CD4-positive, alpha-beta T cell (primary cell): ENCODE data around the gene GARIN5B. TPM values are rescaled to one million over a fixed set of nuclear protein-coding genes. Genes with fewer than 3 reads are reported as not detected.

Experiments used
- ATAC-seq: fragments of 200-7000 bp; cut with Tn5 transposase; one replicate; pipeline ENCODE4 v1.10.0; 2022; ENCODE audit warnings: mild to moderate bottlenecking; ENCODE audit not compliant: poor library complexity
- CTCF ChIA-PET: fragments of 350-600 bp; sonication (Branson Sonifier 250); formaldehyde crosslinking; loops from one replicate; lab custom pipeline; 2021; ENCODE audit warnings: antibody characterized with exemption, inconsistent platforms; lab: Charles Lee
- POLR2A ChIA-PET: fragments of 350-600 bp; sonication (Branson Sonifier 250); formaldehyde crosslinking; loops from one replicate; lab custom pipeline; 2021; ENCODE audit warnings: antibody characterized with exemption, inconsistent platforms; lab: Charles Lee
- DNase-seq, 14 experiments: peaks; one replicate each; pipeline ENCODE4 v3.0.0-alpha.2; 2013 to 2020; ENCODE audit warnings: mixed read lengths in 2 of 14
- H3K27ac ChIP-seq, 2 donors: one replicate each; pipeline versions ENCODE4 v1.5.1 to v1.7.0; 2013; ENCODE audit warnings: low read length in 2 of 2, low read depth in 1 of 2, mild to moderate bottlenecking in 1 of 2
- H3K27me3 ChIP-seq, 2 experiments: 1 replicate in 1 of 2; 2 replicates in 1 of 2; pipeline versions ENCODE4 v1.6.1 to v1.7.0; 2013; ENCODE audit warnings: low read length in 2 of 2, control low read depth in 1 of 2, mild to moderate bottlenecking in 1 of 2, moderate library complexity in 1 of 2; ENCODE audit not compliant: insufficient read depth in 2 of 2, control insufficient read depth in 1 of 2
- H3K36me3 ChIP-seq: one replicate; pipeline ENCODE4 v1.6.1; 2013; ENCODE audit warnings: low read length, control low read depth; ENCODE audit not compliant: insufficient read depth
- H3K4me1 ChIP-seq: one replicate; pipeline ENCODE4 v1.6.1; 2013; ENCODE audit warnings: low read length, control low read depth; ENCODE audit not compliant: insufficient read depth
- H3K4me3 ChIP-seq: one replicate; pipeline ENCODE4 v1.5.1; 2013; ENCODE audit warnings: mild to moderate bottlenecking, low read length, moderate library complexity
- H3K9me3 ChIP-seq, 2 experiments: 1 replicate in 1 of 2; 2 replicates in 1 of 2; pipeline versions ENCODE4 v1.6.1 to v1.7.0; 2013; ENCODE audit warnings: low read length in 2 of 2, mild to moderate bottlenecking in 2 of 2, control low read depth in 1 of 2, moderate library complexity in 1 of 2; ENCODE audit not compliant: control insufficient read depth in 1 of 2, insufficient read depth in 1 of 2
- H3K27ac Mint-ChIP-seq: one replicate; pipeline ENCODE4 v1.8.0; 2020; ENCODE audit warnings: mixed read lengths
- H3K27me3 Mint-ChIP-seq: one replicate; pipeline ENCODE4 v1.8.0; 2021; ENCODE audit warnings: mixed read lengths
- H3K36me3 Mint-ChIP-seq: one replicate; pipeline ENCODE4 v1.8.0; 2021; ENCODE audit warnings: low read depth, mixed read lengths
- H3K4me1 Mint-ChIP-seq: one replicate; pipeline ENCODE4 v1.8.0; 2021; ENCODE audit warnings: low read depth, mixed read lengths
- H3K4me3 Mint-ChIP-seq: one replicate; pipeline ENCODE4 v1.8.0; 2020; ENCODE audit warnings: mild to moderate bottlenecking, mixed read lengths
- H3K9me3 Mint-ChIP-seq: one replicate; pipeline ENCODE4 v1.8.0; 2020; ENCODE audit warnings: mixed read lengths
- CTCF ChIP-seq: fragments of 200-600 bp; IDR thresholded peaks from one replicate; pipeline ENCODE4 v1.8.0; 2022; ENCODE audit warnings: antibody characterized with exemption, mild to moderate bottlenecking
- intact Hi-C, 2 experiments: fragments of 100-400 bp; cut with DNase I in 1 of 2; cut with micrococcal nuclease in 1 of 2; formaldehyde crosslinking; loops; one replicate each; pipeline versions ENCODE4 v1.15.1 to v1.9.0; 2023 to 2025; cut with DNase I, micrococcal nuclease
- total RNA-seq, 174 experiments: library from RNA in 2 of 174; stranded (reverse) in 2 of 174; gene quantifications; one replicate each; pipeline ENCODE4 v1.2.3 and lab custom pipeline; 2021 to 2026

GARIN5B gene
- total RNA-seq, 2 experiments from 2014 or later = 0.08 TPM; not detected in 1

- peak; percentile 83 for ATAC-seq
- peak; percentile 21 to 77 (median 46) for DNase-seq
- no peaks in the 10 kb centered on the region for H3K36me3 Mint-ChIP-seq
- H3K27ac ChIP-seq = no peak overlapping the region
- peaks cover 21% of the 10 kb centered on the region for H3K4me1 ChIP-seq
- ChIA-PET POLR2A (interaction anchor here (1.0 kb wide), 1 partner anchor 34 kb away, joined by 6 read pairs; the partner anchor contains the start of gene KMT5C), CTCF (no interaction called here)
- no peak for TF ChIP-seq CTCF
- no peaks in the 10 kb centered on the region for H3K27me3 Mint-ChIP-seq
- peaks cover 0 to 7% of the 10 kb centered on the region in 2 experiments for H3K9me3 ChIP-seq
- intact Hi-C loops = loop anchor here in 1 of 2 experiments (1.0 to 10.0 kb wide), 2 partner anchors 34 to 199 kb away; partner anchors contain the start of gene KMT5C
- H3K4me1 Mint-ChIP-seq = peaks cover 14% of the 10 kb centered on the region
- no peaks in the 10 kb centered on the region for H3K36me3 ChIP-seq
- no peak overlapping the region for H3K27ac Mint-ChIP-seq
- no peaks in the 10 kb centered on the region for H3K9me3 Mint-ChIP-seq
- H3K4me3 Mint-ChIP-seq = peak overlapping the region; percentile 56
- H3K27me3 ChIP-seq = no peaks in the 10 kb centered on the region
- no peak overlapping the region for H3K4me3 ChIP-seq
Measured at GRCh38 chr19:55305491-55305890, 57.6 kb downstream of the GARIN5B start.

- intact Hi-C loops = loop anchor here (1.0 to 10.0 kb wide), 4 partner anchors 34 to 200 kb away; partner anchors contain the start of gene KMT5C (in 1 of the 2)
- Histone ChIP-seq H3K36me3 (no peaks in the 10 kb centered on the region), H3K27me3 (no peaks in the 10 kb centered on the region), H3K27ac (no peak overlapping the region), H3K4me1 (peaks cover 21% of the 10 kb centered on the region), H3K4me3 (no peak overlapping the region), H3K9me3 (peaks cover 0 to 7% of the 10 kb centered on the region in 2 experiments)
- Mint-ChIP-seq H3K4me3 (no peak overlapping the region), H3K27me3 (no peaks in the 10 kb centered on the region), H3K27ac (no peak overlapping the region), H3K9me3 (no peaks in the 10 kb centered on the region), H3K4me1 (peaks cover 14% of the 10 kb centered on the region), H3K36me3 (no peaks in the 10 kb centered on the region)
- ATAC-seq (no peak), DNase-seq (no peak)
- no peak for TF ChIP-seq CTCF
- POLR2A ChIA-PET = interaction anchor here (1.0 kb wide), 1 partner anchor 34 kb away, joined by 6 read pairs; the partner anchor contains the start of gene KMT5C
- CTCF ChIA-PET = no interaction called here
Measured at GRCh38 chr19:55304980-55305379, 58.1 kb downstream of the GARIN5B start.

Other genes with a start within 250 kb of the GARIN5B start
- 100 to 1,000 TPM; 123 to 136 TPM for gene PPP1R12C, start 245.6 kb downstream of the GARIN5B start, total RNA-seq
- not detected for gene TNNT1, start 214.1 kb downstream of the GARIN5B start, total RNA-seq
- not detected for gene TNNI3, start 205.5 kb downstream of the GARIN5B start, total RNA-seq
- gene DNAAF3, start 196.6 kb downstream of the GARIN5B start, total RNA-seq = not detected
- gene SYT5, start 183.0 kb downstream of the GARIN5B start, total RNA-seq = under 1 TPM; 0.41 to 0.56 TPM
- gene PTPRH, start 153.8 kb downstream of the GARIN5B start, total RNA-seq = not detected
- 10 to 100 TPM; 11.7 to 11.8 TPM for gene TMEM86B, start 134.5 kb downstream of the GARIN5B start, total RNA-seq
- gene PPP6R1, start 104.2 kb downstream of the GARIN5B start, total RNA-seq = 100 to 1,000 TPM; 172 to 182 TPM
- gene HSPBP1, start 83.2 kb downstream of the GARIN5B start, total RNA-seq = 10 to 100 TPM; 14.3 to 15.1 TPM
- 1 to 10 TPM; 2.6 to 2.7 TPM for gene BRSK1, start 79.3 kb downstream of the GARIN5B start, total RNA-seq
- not detected for gene TMEM150B, start 37.9 kb downstream of the GARIN5B start, total RNA-seq
- 100 to 1,000 TPM; 113 to 115 TPM for gene KMT5C, start 23.4 kb downstream of the GARIN5B start, total RNA-seq
- under 1 TPM in 1 of 2 experiments, not detected in 1; 0.28 TPM for gene COX6B2, start 8.5 kb downstream of the GARIN5B start, total RNA-seq
- under 1 TPM; 0.22 to 0.92 TPM for gene IL11, start 7.2 kb upstream of the GARIN5B start, total RNA-seq
- not detected for gene TMEM190, start 13.6 kb upstream of the GARIN5B start, total RNA-seq
- 10 to 100 TPM; 14.2 to 14.3 TPM for gene TMEM238, start 21.0 kb upstream of the GARIN5B start, total RNA-seq
- gene RPL28, start 22.7 kb upstream of the GARIN5B start, total RNA-seq = 1,000 to 10,000 TPM; 3,995 to 4,178 TPM
- gene UBE2S, start 44.5 kb upstream of the GARIN5B start, total RNA-seq = 10 to 100 TPM; 50.9 to 62.9 TPM
- not detected for gene SHISA7, start 80.0 kb upstream of the GARIN5B start, total RNA-seq
- gene ISOC2, start 98.4 kb upstream of the GARIN5B start, total RNA-seq = 1 to 10 TPM; 1.5 to 2.2 TPM
- not detected for gene C19orf85, start 101.5 kb upstream of the GARIN5B start, total RNA-seq
- 10 to 100 TPM; 26.6 to 27.2 TPM for gene ZNF628, start 113.4 kb upstream of the GARIN5B start, total RNA-seq
- 10 to 100 TPM; 10.5 to 14.7 TPM for gene NAT14, start 121.9 kb upstream of the GARIN5B start, total RNA-seq
- 1 to 10 TPM in 1 of 2 experiments, under 1 TPM in 1; 0.42 to 1.3 TPM for gene SSC5D, start 125.2 kb upstream of the GARIN5B start, total RNA-seq
- not detected for gene SBK2, start 173.9 kb upstream of the GARIN5B start, total RNA-seq
- not detected for gene SBK3, start 182.3 kb upstream of the GARIN5B start, total RNA-seq
- 1 to 10 TPM; 6.7 to 7.1 TPM for gene ZNF579, start 217.6 kb upstream of the GARIN5B start, total RNA-seq
- gene FIZ1, start 236.3 kb upstream of the GARIN5B start, total RNA-seq = 1 to 10 TPM; 5.5 to 7.3 TPM
- gene ZNF524, start 237.0 kb upstream of the GARIN5B start, total RNA-seq = 10 to 100 TPM in 1 of 2 experiments, 1 to 10 TPM in 1; 9.6 to 10.3 TPM
- gene ZNF865, start 242.4 kb upstream of the GARIN5B start, total RNA-seq = 10 to 100 TPM; 12.0 to 12.9 TPM